ENCODE data around the gene ZYX. TPM values are rescaled to one million over a fixed set of nuclear protein-coding genes. Genes with fewer than 3 reads are reported as not detected.

ZYX gene
- total RNA-seq, 2 donors from 2014 or later, result 55.8 to 256 TPM

DNA sequence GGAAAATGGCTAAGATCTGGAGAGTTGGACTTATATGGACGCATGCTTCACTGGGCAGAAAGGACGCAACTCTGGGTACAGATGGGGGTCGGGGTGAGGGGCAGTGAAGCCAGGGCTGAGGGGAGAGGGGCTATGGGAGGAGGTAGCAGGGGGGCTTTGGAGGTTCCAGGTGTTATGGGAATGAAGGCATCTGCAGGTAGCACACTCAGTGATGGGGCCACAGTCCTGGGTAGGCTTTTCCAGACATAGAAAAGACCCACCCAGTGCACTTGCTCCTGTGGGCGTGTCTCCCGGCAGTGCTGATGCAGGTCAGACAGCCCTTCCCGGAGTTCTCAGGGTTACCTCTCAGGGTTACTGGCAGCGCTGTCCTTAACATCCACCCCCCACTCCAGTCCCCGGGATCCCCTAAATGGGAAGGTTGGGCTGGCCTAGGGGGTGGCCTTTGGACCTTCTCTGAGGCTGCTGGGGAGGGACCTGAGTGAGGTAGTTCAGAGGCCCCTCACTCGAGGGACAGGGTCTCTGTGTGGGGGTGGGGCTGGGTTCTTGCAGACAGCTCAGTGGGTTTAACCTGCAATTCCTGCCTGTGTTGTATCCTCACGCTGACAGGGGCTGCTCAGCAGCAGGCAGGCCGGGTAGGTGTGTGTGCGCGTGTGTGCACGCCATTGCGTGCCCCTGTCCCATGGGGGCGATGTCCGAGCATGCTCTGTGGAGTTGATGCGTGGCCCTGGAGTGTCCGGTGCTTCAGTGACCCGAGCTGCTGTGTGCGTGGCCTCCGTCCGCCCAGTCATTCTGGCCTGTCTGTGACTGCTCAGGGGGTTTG lies 6.2 kb downstream of the ZYX start:
- Histone ChIP-seq H3K36me3 (peaks cover 0 to 12% of the 10 kb centered on the region in 2 donors), H3K9me3 (no peaks in the 10 kb centered on the region), H3K4me3 (no peak overlapping the region), H3K4me1 (replicated peaks) (no peaks in the 10 kb centered on the region), H3K27ac (no peak overlapping the region), H3K27me3 (replicated peaks; ENCODE audit: insufficient read depth) (no peaks in the 10 kb centered on the region)
- TF ChIP-seq, protein P1, sequence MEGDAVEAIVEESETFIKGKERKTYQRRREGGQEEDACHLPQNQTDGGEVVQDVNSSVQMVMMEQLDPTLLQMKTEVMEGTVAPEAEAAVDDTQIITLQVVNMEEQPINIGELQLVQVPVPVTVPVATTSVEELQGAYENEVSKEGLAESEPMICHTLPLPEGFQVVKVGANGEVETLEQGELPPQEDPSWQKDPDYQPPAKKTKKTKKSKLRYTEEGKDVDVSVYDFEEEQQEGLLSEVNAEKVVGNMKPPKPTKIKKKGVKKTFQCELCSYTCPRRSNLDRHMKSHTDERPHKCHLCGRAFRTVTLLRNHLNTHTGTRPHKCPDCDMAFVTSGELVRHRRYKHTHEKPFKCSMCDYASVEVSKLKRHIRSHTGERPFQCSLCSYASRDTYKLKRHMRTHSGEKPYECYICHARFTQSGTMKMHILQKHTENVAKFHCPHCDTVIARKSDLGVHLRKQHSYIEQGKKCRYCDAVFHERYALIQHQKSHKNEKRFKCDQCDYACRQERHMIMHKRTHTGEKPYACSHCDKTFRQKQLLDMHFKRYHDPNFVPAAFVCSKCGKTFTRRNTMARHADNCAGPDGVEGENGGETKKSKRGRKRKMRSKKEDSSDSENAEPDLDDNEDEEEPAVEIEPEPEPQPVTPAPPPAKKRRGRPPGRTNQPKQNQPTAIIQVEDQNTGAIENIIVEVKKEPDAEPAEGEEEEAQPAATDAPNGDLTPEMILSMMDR (IDR thresholded peaks at IDR 0.05), result no peak
- TF ChIP-seq POLR2A (IDR thresholded peaks at IDR 0.05) (no peak), POLR2AphosphoS5 (IDR thresholded peaks at IDR 0.05) (no peak)
- no peak for DNase-seq (ENCODE audit: low spot score)
- 82% methylated on average over 22 of the region's 23 CpGs for WGBS
- intact Hi-C loops (cut with DNase I), result no loop called here

DNA sequence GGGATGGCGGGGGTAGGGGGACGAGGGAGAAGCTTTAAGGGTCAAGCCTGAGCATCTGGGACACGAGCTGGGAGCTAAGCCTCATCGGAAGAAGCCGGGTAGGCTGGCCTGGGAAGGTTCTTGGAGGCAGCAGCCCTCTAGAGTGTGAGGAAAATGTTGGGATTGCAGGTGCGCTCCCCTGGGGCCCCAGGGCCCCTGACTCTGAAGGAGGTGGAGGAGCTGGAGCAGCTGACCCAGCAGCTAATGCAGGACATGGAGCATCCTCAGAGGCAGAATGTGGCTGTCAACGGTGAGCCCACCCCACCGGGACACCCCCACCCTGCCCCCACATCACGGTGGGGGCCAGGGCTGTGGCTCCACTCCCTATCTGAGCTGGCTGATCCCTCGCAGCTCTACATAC lies 6.9 kb downstream of the ZYX start:
- H3K27ac ChIP-seq, result no peak overlapping the region

DNA sequence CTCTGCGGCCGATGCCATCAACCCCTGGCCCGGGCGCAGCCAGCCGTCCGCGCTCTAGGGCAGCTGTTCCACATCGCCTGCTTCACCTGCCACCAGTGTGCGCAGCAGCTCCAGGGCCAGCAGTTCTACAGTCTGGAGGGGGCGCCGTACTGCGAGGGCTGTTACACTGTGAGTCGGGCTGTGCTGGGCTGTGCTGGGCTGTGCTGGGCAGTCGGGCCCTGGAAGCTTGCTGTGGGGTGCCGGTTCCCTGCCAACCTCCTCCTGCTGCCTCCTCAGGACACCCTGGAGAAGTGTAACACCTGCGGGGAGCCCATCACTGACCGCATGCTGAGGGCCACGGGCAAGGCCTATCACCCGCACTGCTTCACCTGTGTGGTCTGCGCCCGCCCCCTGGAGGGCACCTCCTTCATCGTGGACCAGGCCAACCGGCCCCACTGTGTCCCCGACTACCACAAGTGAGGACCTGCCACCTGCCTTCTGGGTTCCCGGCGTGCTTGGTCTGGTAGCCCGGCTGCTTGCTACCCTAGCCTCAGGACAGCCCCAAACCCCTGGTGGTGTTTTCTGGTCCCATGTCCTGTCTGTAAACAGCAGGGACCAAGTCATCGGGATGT lies 7.5 kb downstream of the ZYX start:
- intact Hi-C loops (cut with DNase I), result no loop called here
- DNase-seq (ENCODE audit: low spot score), result no peak
- H3K4me1 ChIP-seq (replicated peaks), result no peaks in the 10 kb centered on the region
- no peaks in the 10 kb centered on the region for H3K9me3 ChIP-seq
- no peaks in the 10 kb centered on the region for H3K27me3 ChIP-seq (replicated peaks; ENCODE audit: insufficient read depth)
- WGBS, result 85% methylated on average over 27 of the region's 28 CpGs
- no peak overlapping the region for H3K27ac ChIP-seq
- TF ChIP-seq, protein P1 (IDR thresholded peaks at IDR 0.05), result no peak
- TF ChIP-seq POLR2AphosphoS5 (IDR thresholded peaks at IDR 0.05) (no peak), POLR2A (IDR thresholded peaks at IDR 0.05) (no peak)
- H3K4me3 ChIP-seq, result no peak overlapping the region
- peaks cover 0 to 12% of the 10 kb centered on the region in 2 donors for H3K36me3 ChIP-seq

More for the DNA sequence above, 6.9 kb downstream of the ZYX start:
- no peaks in the 10 kb centered on the region for H3K9me3 ChIP-seq
- no peak overlapping the region for H3K4me3 ChIP-seq
- no peak for TF ChIP-seq POLR2A (IDR thresholded peaks at IDR 0.05)
- TF ChIP-seq POLR2AphosphoS5 (IDR thresholded peaks at IDR 0.05), result no peak
- TF ChIP-seq, protein P1 (IDR thresholded peaks at IDR 0.05), result no peak
- no peaks in the 10 kb centered on the region for H3K27me3 ChIP-seq (replicated peaks; ENCODE audit: insufficient read depth)
- peaks cover 0 to 12% of the 10 kb centered on the region in 2 donors for H3K36me3 ChIP-seq
- no peaks in the 10 kb centered on the region for H3K4me1 ChIP-seq (replicated peaks)
- intact Hi-C loops (cut with DNase I), result no loop called here
- WGBS, result 77% methylated on average over 10 of the region's 10 CpGs
- DNase-seq (ENCODE audit: low spot score), result no peak

DNA sequence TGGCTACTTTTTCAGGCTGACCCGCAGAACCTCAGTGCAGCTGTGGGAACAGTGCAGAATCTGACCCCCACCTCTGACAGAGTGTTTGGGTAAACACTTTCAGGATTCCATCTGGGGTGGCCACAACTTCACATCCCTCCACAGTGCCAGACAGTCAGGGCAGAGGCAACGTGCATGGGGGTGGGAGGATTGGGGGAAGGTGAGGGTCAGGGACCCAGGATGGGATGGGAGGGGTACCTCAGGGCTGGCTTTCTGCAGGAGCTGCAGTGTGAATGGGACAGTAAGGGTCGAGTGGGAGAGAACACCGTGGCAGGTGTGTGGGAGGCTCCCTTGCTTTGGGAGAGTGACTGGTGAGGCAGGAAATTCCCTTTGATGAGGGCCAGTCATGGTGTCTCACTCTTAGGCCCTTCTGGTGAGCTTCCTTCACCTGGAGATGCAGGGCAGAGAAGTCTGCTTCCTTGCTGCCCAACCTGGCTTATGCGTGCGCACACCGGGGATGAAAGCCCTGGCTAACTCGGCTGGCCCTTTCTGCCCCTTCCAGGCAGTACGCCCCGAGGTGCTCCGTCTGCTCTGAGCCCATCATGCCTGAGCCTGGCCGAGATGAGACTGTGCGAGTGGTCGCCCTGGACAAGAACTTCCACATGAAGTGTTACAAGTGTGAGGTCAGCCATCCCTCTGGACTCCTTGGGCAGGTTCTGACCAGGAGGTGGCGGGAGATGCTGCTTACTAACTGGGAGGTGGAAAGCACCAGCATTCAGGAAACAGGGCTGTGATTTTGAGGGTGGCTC lies 8.4 kb downstream of the ZYX start:
- TF ChIP-seq, protein P1 (IDR thresholded peaks at IDR 0.05), result no peak
- no peak for TF ChIP-seq POLR2AphosphoS5 (IDR thresholded peaks at IDR 0.05)
- no peak for TF ChIP-seq POLR2A (IDR thresholded peaks at IDR 0.05)
- no peak overlapping the region for H3K27ac ChIP-seq
- WGBS, result 80% methylated on average over 15 of the region's 15 CpGs

More for the DNA sequence above, 8.4 kb downstream of the ZYX start:
- Histone ChIP-seq H3K4me3 (no peak overlapping the region), H3K36me3 (peaks cover 0 to 12% of the 10 kb centered on the region in 2 donors), H3K9me3 (no peaks in the 10 kb centered on the region), H3K4me1 (replicated peaks) (no peaks in the 10 kb centered on the region), H3K27me3 (replicated peaks; ENCODE audit: insufficient read depth) (no peaks in the 10 kb centered on the region)
- no peak for DNase-seq (ENCODE audit: low spot score)
- intact Hi-C loops (cut with DNase I), result loop anchor here (10.0 kb wide), 1 partner anchor 535 kb away; the partner anchor contains the start of gene EPHB6
